ENCODE results near the gene SGIP1.

DNA sequence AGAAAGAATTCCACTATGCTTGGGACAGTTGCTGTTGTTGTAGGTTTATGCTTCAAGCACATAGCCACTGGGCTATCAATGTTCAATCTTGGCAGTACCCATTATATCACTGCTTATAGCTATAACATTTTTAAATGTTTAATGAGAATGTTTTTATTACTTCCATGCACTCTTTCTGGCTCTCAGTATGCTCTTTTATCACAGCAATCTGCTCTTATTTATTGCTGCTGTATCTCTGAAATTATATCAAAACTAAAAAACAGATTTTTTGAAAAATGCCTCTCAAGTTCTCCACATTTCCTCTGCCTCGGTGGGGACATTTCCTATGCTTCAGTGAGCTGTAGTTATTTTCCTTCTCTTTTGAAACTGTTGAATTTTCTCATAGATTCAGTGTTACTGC, 5.4 kb upstream of the SGIP1 start:
- TF ChIP-seq, protein P1, sequence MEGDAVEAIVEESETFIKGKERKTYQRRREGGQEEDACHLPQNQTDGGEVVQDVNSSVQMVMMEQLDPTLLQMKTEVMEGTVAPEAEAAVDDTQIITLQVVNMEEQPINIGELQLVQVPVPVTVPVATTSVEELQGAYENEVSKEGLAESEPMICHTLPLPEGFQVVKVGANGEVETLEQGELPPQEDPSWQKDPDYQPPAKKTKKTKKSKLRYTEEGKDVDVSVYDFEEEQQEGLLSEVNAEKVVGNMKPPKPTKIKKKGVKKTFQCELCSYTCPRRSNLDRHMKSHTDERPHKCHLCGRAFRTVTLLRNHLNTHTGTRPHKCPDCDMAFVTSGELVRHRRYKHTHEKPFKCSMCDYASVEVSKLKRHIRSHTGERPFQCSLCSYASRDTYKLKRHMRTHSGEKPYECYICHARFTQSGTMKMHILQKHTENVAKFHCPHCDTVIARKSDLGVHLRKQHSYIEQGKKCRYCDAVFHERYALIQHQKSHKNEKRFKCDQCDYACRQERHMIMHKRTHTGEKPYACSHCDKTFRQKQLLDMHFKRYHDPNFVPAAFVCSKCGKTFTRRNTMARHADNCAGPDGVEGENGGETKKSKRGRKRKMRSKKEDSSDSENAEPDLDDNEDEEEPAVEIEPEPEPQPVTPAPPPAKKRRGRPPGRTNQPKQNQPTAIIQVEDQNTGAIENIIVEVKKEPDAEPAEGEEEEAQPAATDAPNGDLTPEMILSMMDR (IDR thresholded peaks at IDR 0.05): no peak
- no peak for TF ChIP-seq ZFX (IDR thresholded peaks at IDR 0.05; ENCODE audit: borderline replicate concordance)

Measured in 22Rv1 (cell line).